IPS-18c (cell line): Measurements from ENCODE around the gene MT1M.
A peak's percentile ranks its signal among the peaks of the same experiment; 100 is the strongest.
"Not testable (repeated sequence)": the region's sequence is repeated elsewhere in the genome, so short reads cannot be mapped to it uniquely, and the experiment has no call there.

Source experiments
- H3K4me3 ChIP-seq: 2 replicates; pipeline ENCODE4 v1.7.0; 2013; ENCODE audit warnings: low read depth, mild to moderate bottlenecking, low read length, moderate library complexity; ENCODE audit not compliant: insufficient read depth
- H3K9me3 ChIP-seq: one replicate; pipeline ENCODE4 v1.6.1; 2013; ENCODE audit warnings: mild to moderate bottlenecking, low read length, moderate library complexity; ENCODE audit not compliant: control insufficient read depth, insufficient read depth

The MT1M gene

GRCh38 chr16:56658327-56658875, 25.9 kb downstream of the MT1M start:
- Histone ChIP-seq H3K4me3 (peak overlapping the region; percentile 52), H3K9me3 (peaks cover 4% of the 10 kb centered on the region)

- H3K4me3 ChIP-seq = peak overlapping the region; percentile 49; the same call in 1 of the 2 replicates
- H3K9me3 ChIP-seq = peaks cover 4% of the 10 kb centered on the region
Observed at GRCh38 chr16:56662357-56663354, 30.2 kb downstream of the MT1M start.

DNA sequence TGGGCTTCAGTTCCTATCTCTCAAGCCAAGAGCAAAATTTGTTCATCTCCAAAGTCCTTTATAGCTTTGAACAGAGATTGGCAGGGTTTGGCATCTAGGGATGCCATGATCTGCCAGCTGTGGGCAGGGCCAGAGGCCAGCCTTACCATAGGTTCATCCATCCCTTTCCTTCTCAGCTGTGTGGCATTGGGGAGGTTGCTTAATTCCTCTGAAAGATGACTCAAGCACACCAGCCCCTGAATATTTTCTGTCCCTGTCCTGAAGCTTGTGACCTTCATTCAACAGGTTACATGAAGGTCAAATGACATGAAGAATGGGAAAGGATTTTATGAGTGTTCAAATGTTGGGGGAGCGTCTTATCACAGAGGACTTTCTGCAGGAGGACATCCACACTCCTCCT, 32.0 kb downstream of the MT1M start:
- Histone ChIP-seq H3K9me3 (no peaks in the 10 kb centered on the region), H3K4me3 (no peak overlapping the region)

GRCh38 chr16:56665286-56666261, 33.1 kb downstream of the MT1M start:
- not testable (repeated sequence) for H3K9me3 ChIP-seq, H3K4me3 ChIP-seq

DNA sequence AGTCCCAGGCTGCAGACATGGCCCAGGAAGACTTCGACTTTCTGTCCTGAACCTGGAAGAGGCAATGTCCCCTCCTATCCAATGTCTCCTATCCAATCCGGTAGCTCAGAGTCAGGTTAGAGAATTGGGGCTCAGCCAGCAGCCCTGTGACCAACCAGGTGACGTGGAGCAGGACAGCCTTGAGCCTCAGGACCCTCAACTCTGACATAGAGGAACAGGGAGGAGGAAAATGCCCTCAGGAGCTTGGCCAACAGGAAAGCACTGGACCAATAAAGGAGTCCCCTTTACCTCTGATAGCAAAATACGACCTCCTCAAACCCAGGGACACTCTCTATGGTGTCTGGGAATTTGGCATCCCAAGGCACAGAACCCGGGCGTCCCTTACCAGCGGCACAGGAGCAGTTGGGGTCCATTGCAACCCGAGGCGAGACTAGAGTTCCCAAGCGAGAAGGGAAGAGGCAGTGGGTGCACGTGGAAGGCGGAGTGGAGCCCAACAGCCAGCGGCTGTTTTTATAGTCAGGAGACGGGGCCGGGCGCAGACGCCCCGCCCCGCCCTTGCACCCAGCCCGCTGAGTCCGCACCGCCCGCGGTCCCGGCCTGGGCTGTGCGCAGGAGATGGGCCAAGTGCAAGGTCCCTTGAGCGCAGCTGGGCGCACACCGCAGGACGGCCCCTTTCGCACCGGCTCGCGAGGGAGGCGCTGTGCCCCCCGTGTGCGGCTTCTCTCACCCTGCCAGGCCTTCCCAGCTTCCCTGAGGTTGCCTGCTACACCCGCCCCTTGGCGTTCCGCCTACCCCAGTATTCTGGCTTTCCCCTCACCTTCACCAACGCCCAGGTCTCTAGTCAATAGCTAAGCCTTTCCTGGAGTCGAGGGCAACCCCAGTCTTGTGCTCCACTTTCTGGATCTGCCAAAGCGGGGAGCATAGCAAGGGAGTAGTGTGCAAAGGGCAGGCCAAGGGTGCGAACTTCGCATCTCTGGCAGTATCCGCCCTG, 35.4 kb downstream of the MT1M start, which contains the start of gene MT1G:
Gene MT1G (minus strand): TSS at position 485 of the 991 bp plus-strand sequence. CDS start 72 bp downstream, at position 413.
- Histone ChIP-seq H3K9me3 (no peaks in the 10 kb centered on the region), H3K4me3 (peak within 1 kb of the TSS; percentile 36)

- Histone ChIP-seq H3K4me3 (peak within 1 kb of the TSS; percentile 21), H3K9me3 (no peaks in the 10 kb centered on the region)
Observed at GRCh38 chr16:56669005-56669839, 36.8 kb downstream of the MT1M start, which contains the start of gene MT1H. MT1H (plus strand) TSS chr16:56669814; CDS start chr16:56669885, 71 bp downstream.

DNA sequence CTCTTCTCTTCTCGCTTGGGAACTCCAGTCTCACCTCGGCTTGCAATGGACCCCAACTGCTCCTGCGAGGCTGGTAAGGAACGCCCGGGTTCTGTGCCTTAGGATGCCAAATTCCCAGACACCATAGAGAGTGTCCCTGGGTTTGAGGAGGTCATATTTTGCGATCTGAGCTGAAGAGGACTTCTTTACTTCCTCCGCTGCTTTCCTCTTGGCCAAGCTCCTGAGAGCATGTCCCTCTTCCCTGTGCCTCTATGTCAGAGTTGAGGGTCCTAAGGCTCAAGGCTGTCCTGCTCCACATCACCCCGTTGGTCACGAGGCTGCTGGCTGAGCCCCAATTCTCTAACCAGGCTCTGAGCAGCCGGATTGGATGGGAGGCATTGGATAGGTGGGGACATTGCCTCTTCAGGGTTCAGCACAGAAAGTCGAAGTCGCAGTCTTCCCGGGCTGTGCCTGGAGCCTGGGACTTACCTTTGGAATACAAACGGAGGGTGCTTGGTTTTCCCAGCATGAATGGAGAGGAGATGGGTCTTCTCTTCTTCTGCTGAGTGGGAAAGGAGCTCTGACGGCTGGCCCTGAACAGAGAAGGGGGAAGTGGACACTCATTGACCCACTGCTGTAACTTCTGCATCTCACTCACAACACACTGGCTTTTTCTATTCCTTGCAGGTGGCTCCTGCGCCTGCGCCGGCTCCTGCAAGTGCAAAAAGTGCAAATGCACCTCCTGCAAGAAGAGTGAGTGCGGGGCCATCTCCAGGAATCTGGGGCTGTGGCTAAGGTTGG, 37.6 kb downstream of the MT1M start:
- Histone ChIP-seq H3K9me3 (no peaks in the 10 kb centered on the region), H3K4me3 (peak overlapping the region; percentile 21)

DNA sequence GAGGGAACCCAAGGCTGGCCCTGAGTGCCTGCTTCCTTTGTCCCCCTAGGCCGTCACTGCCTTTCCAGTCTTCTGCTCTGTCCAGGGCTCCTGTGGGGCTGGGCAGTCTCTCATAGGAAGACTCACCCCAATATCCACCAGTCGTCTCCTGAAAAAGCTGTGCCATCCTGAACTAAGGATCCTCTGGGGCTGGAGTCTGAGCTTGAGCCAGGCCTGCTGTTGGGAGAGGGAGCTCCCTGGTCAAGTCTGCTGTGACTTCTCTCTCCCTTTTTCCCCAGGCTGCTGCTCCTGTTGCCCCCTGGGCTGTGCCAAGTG, 38.1 kb downstream of the MT1M start:
- Histone ChIP-seq H3K9me3 (no peaks in the 10 kb centered on the region), H3K4me3 (no peak overlapping the region; the same call in 1 of the 2 replicates)

GRCh38 chr16:56671691-56672090, 39.2 kb downstream of the MT1M start:
- not testable (repeated sequence) for H3K9me3 ChIP-seq, H3K4me3 ChIP-seq

GRCh38 chr16:56672171-56672570, 39.7 kb downstream of the MT1M start:
- H3K4me3 ChIP-seq, H3K9me3 ChIP-seq: not testable (repeated sequence)

- Histone ChIP-seq H3K9me3 (no peaks in the 10 kb centered on the region), H3K4me3 (no peak overlapping the region)
Observed at GRCh38 chr16:56672761-56673536, 40.5 kb downstream of the MT1M start.

- no peak overlapping the region for H3K4me3 ChIP-seq
- no peaks in the 10 kb centered on the region for H3K9me3 ChIP-seq
Observed at GRCh38 chr16:56673921-56674320, 41.5 kb downstream of the MT1M start.

DNA sequence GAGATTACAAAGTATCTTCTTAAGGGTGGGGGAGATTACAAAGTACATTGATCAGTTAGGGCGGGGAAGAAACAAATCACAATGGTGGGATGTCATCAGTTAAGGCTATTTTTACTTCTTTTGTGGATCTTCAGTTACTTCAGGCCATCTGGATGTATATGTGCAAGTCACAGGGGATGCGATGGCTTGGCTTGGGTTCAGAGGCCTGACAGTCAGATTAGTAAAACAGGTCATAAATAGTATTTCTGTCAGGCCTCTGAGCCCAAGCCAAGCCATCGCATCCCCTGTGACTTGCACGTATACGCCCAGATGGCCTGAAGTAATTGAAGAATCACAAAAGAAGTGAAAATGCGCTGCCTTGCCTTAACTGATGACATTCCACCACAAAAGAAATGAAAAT, 42.1 kb downstream of the MT1M start:
- H3K9me3 ChIP-seq, H3K4me3 ChIP-seq: not testable (repeated sequence)

DNA sequence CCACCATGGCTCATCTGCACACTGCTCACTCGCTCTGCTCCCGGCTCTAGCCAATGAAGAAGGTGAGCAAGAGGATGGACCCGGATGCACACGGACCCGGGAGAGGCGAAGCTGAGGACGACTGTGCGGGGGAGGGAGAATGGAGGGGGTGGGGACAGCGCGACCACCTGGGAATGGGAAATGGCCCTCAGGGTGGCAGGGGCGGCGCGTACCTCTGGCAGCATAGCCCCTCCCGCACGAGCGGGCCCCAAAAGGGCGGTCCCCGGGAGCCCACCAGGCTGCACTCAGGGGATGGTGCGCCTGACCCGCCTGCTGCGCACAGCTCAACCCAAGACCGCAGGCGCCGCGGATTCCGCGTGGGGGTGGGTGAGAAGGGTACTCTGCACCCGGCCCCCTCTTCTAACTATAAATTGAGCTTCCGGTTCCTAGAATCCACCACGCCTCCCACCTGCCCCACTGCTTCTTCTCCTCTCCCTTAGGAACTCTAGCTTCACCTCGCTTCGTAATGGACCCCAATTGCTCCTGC, 43.3 kb downstream of the MT1M start:
- H3K4me3 ChIP-seq = peak overlapping the region; percentile 50
- no peaks in the 10 kb centered on the region for H3K9me3 ChIP-seq
